HG03432 (cell line): Measurements from ENCODE around the gene CGB3.

Experiments
- ATAC-seq: cut with Tn5 transposase; IDR thresholded peaks from one replicate; pipeline ENCODE4 v1.9.1; 2021; ENCODE audit warnings: mild to moderate bottlenecking, moderate library complexity; ENCODE audit not compliant: unreplicated experiment

The CGB3 gene

GRCh38 chr19:48989701-48990291 lies 34.3 kb downstream of the CGB3 start:
- no peak for ATAC-seq

GRCh38 chr19:48988860-48989259 lies 35.3 kb downstream of the CGB3 start:
- no peak for ATAC-seq

- ATAC-seq: no peak
Measured at GRCh38 chr19:48988286-48988685, 35.8 kb downstream of the CGB3 start.

- no peak for ATAC-seq
Measured at GRCh38 chr19:48987323-48987722, 36.8 kb downstream of the CGB3 start.

GRCh38 chr19:48986211-48986610 lies 37.9 kb downstream of the CGB3 start:
- ATAC-seq: no peak

GRCh38 chr19:48985711-48986110 lies 38.4 kb downstream of the CGB3 start:
- no peak for ATAC-seq

- no peak for ATAC-seq
Measured at GRCh38 chr19:48982280-48982679, 41.9 kb downstream of the CGB3 start.

- no peak for ATAC-seq
Measured at GRCh38 chr19:48977061-48977460, 47.1 kb downstream of the CGB3 start.

- no peak for ATAC-seq
Measured at GRCh38 chr19:48975947-48976847, 47.9 kb downstream of the CGB3 start.
